ENCODE data around the gene BMERB1. TPM values are rescaled to one million over a fixed set of nuclear protein-coding genes. Genes with fewer than 3 reads are reported as not detected.

BMERB1 gene
- total RNA-seq, 1 experiment from 2014 or later: 13.6 TPM

Other genes starting within 250 kb of the BMERB1 start
- gene NPIPA5, start 56.3 kb upstream of the BMERB1 start, total RNA-seq (2021): 9.1 to 15.0 TPM (median 14.2 TPM) in 3 replicates
- gene MPV17L, start 38.8 kb upstream of the BMERB1 start, total RNA-seq (2021): 5.4 to 8.4 TPM (median 6.4 TPM) in 3 replicates
- gene MARF1, start 208.6 kb downstream of the BMERB1 start, total RNA-seq (2021): 26.2 to 31.9 TPM (median 28.5 TPM) in 3 replicates
- gene NDE1, start 215.7 kb downstream of the BMERB1 start, total RNA-seq (2021): 38.4 to 43.5 TPM (median 39.4 TPM) in 3 replicates